ENCODE data around the gene GBX1. TPM values are rescaled to one million over a fixed set of nuclear protein-coding genes. Genes with fewer than 3 reads are reported as not detected.

Gene GBX1
- total RNA-seq: not detected

DNA sequence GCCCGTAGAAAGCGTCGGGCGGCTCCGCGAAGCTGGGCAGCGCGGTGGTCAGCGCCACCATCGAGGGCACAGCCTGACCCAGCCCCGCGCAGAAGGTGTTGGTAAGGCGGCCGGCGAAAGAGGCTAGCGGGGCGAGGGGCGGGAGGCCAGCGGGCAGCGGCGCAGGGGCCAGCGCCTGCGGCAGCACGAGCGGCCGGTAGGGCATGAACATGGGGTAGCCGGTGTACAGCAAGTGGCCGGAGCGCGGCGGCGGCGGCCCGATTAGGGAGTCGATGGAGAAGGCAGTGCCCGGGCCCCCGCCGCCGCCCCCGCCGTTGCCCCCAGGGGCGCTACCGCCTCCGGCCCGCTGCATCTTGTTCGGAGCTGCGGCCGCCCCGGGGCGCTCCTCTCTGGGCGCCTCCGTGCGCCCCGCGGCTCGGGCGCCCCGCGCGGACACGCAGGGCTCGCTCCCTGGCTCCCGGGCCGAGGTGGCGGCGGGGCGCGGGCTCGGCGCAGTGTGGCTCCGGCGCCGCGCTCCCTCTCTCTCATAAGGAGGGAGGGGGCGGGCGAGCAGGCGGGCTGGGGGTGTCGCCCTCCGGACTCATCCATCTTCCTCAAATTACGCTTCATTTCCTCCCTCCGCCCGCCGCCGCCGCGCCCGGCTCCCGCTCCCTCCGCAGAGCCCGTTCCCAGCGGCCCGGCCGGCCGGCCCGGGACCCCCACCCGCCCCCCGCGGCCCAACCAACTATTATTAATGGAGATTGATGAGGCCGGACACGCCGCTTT lies at the start of gene GBX1:
Gene GBX1, minus strand, starts transcription at position 498 of the 765 bp plus-strand sequence. Its CDS starts 146 bp downstream, at position 352.
- no peak for DNase-seq (ENCODE audit: low spot score)

- no peak for DNase-seq (ENCODE audit: low spot score)
Measured at GRCh38 chr7:151215396-151215795, 47.9 kb upstream of the GBX1 start.

- no peak for DNase-seq (ENCODE audit: low spot score)
Measured at GRCh38 chr7:151213826-151214225, 46.3 kb upstream of the GBX1 start.

DNA sequence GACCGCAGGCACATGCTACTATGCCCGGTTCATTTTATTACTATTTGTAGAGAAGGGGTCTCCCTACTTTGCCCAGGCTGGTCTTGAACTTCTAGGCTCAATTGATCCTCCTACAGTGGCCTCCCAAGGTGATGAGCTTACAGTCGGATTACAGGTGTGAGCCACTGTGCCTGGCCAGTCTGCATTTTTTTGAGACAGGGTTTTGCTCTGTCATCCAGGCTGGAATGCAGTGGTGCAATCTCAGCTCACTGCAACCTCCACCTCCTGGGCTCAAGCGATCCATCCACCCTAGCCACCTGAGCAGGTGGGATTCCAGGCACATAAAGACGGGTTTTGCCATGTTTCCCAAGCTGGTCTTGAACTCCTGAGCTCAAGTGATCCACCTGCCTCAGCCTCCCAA lies 45.1 kb upstream of the GBX1 start:
- no peak for DNase-seq (ENCODE audit: low spot score)

DNA sequence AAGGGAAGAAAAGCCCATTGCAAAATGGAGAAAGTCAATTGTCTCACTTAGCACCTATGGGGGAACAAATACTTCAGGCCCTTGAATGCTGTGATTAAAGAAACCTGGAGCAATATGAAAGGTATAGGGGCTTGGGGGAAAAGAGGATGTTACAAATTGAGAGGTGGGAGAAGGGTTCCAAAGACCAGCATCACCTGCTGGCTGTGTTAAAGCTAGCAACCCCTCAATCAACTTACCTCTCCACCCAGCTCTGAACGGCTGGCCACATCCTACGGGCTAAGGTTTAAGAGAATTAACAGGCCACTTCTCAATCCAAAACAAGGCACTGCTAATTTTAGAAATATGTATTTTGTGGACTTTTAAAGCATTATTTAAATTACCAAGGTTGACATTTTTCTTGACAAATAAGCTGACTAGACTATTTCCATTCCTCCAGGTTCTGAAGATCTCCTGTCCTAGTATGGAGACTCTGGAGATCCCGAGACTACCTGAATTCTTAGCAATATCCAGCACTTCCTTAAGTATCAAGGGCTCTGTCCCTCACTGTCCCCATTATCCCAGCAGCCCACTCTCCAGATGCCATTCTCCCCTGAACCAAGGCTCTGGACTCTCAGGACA lies 43.8 kb upstream of the GBX1 start:
- DNase-seq (ENCODE audit: low spot score): no peak

GRCh38 chr7:151210087-151210854 lies 42.8 kb upstream of the GBX1 start, which contains the start of gene H2BK1:
H2BK1 (minus strand) TSS chr7:151210488; CDS start chr7:151210318, 170 bp downstream.
- DNase-seq (ENCODE audit: low spot score): no peak

GRCh38 chr7:151209588-151209987 lies 42.1 kb upstream of the GBX1 start:
- no peak for DNase-seq (ENCODE audit: low spot score)

DNA sequence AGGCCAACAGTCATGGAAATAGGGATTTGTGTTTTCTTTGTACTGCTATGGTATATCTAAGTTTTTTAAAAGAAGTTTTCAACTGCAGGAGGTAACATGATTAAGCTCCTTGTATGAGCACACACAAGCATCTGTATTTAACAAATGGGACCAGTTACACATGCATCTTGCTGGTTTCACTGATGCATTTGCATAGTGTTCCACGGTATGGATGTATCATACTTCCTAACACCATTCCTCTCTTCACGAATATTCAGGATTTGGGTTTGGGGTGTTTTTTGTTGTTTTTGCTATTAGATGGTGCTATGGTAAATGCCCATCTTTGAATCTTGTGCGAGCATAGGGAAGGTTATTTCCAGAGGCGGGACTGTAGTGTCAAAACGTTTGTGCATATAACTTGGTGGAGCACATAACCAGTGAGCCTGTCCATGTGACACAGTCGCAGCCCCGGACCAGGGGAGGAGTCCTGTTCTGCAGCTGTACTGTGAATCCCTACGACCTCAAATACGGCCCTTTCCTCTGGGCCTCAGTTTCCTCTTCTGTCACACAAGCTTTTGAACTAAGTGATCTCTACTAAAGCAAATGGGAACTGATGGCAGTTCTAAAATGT lies 40.9 kb upstream of the GBX1 start:
- DNase-seq (ENCODE audit: low spot score): no peak

- no peak for DNase-seq (ENCODE audit: low spot score)
Measured at GRCh38 chr7:151207804-151208203, 40.3 kb upstream of the GBX1 start.

GRCh38 chr7:151207315-151207714 lies 39.8 kb upstream of the GBX1 start:
- DNase-seq (ENCODE audit: low spot score): no peak

DNA sequence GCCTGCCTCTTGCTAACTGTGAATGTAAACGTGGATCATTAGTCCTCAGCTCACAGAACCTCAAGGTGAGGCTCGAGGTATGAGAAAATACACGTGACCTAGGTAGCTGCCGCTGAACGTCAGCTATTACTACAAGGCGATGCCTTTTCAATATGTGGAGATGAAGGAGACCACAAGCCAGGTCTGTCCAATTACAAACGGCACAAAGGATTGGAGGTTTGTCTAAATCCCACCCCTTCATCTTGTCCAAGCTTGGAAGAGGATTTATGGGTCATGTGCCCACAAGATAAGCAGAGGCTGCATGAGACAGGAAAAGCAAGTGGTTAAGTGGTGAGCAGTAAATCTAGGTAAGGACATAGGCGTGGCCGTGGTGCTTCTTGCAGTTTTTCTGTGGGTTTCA lies 39.4 kb upstream of the GBX1 start:
- no peak for DNase-seq (ENCODE audit: low spot score)

DNA sequence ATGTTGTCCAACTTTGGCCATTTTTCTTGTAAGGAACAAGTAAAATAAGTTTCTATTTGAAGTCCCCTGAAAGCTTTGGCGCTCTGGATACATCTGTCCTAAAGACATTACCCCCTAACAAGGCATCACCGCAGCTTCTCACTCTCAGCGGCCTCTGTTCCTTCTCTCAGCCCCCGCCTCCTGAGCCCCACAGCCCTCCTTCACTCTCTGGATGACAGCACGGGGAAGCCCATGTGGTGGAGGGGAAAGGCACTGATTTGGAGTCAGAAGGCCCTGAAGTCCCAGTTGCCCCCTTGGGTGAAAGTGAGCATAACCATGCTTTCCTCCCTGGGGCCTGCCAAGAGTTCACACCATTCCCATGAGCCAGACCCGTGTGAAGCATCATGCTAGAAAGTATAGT lies 38.2 kb upstream of the GBX1 start:
- DNase-seq (ENCODE audit: low spot score): no peak

DNA sequence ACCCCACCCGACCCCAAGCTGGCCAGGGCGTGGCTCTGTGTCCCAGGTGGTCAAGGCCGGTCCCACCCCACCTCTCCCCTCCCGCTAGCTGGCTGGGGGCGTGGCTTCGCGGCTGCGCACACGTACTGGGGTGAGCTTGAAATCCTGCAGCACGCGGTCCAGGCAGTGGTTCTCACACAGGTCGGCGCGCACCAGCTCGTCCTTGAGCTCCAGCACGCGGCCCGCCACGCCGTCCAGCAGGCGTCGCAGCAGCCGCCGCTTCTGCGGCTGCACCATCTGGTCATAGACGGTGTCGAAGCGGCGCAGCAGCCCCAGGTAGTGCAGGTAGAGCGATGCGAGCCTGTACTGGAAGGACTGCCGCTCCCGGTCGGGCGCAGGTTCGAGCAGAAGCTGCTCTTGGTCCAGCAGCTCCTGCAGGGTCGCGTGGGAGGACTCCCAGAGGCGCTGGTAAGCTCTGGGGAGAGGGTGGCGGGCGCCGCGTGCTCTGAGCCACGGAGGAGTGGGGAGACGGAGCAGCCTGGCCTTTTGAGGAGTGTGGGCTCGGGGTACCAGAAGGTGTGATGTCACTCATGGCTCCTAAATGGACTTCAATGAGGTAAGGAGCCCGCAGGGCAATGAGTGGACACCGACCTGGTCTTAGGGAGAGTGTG lies 37.0 kb upstream of the GBX1 start:
- DNase-seq (ENCODE audit: low spot score): no peak

DNA sequence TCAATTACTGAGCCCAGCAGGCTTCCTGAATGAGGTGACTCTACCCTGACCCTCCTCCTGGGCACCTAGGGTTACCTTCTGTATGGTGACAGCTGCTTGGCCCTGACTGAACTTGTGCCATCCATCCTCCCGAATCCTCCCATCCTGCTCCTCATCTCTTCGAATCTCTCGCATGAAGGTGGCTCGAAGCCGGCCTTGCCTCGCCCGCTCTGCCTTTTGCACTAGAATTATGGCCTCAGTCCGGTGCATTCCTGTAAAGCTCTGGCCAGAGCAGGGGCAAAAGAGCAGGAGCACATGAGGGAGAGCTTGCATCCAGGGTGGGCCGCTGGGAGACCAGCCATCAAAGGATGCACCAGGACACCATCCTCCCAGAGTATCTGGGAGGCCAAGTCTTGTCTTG lies 35.3 kb upstream of the GBX1 start:
- no peak for DNase-seq (ENCODE audit: low spot score)

DNA sequence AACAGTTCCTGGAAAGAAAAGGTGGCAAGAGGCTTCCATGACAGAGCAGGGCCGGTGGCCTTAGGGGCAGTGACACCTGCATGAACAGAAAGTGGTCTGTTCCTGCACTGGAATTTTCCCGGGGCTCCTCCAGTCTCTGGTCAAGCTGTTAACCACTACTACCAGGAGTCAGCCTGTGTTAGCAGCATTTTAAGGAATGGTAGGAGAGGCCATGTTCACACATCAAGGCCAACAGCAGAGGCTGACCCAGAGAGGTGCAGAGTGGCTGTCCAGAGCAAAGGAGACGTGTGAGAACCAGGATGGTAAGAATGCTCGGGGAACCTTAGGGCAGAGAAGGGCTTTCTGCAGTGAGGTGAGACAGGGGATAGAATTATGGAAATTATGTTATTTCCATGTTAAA lies 34.3 kb upstream of the GBX1 start:
- no peak for DNase-seq (ENCODE audit: low spot score)

- no peak for DNase-seq (ENCODE audit: low spot score)
Measured at GRCh38 chr7:151201344-151201743, 33.9 kb upstream of the GBX1 start.

- DNase-seq (ENCODE audit: low spot score): no peak
Measured at GRCh38 chr7:151198945-151199848, 31.7 kb upstream of the GBX1 start.

DNA sequence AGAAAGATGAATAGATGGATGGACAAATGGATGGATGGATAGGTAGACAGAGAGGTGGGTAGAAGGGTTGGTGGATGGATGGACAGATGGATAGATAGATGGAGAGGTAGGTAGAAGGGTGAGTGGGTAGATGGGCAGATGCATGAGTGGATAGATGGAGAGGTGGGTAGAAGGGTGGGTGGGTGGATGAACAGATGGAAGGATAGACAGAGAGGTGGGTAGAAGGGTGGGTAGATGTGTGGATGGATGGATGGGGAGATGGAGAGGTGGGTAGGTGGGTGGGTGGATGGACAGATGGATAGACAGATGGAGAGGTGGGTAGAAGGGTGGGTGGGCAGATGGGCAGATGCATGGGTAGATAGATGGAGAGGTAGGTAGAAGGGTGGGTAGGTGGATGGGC lies 30.4 kb upstream of the GBX1 start:
- DNase-seq (ENCODE audit: low spot score): no peak

DNA sequence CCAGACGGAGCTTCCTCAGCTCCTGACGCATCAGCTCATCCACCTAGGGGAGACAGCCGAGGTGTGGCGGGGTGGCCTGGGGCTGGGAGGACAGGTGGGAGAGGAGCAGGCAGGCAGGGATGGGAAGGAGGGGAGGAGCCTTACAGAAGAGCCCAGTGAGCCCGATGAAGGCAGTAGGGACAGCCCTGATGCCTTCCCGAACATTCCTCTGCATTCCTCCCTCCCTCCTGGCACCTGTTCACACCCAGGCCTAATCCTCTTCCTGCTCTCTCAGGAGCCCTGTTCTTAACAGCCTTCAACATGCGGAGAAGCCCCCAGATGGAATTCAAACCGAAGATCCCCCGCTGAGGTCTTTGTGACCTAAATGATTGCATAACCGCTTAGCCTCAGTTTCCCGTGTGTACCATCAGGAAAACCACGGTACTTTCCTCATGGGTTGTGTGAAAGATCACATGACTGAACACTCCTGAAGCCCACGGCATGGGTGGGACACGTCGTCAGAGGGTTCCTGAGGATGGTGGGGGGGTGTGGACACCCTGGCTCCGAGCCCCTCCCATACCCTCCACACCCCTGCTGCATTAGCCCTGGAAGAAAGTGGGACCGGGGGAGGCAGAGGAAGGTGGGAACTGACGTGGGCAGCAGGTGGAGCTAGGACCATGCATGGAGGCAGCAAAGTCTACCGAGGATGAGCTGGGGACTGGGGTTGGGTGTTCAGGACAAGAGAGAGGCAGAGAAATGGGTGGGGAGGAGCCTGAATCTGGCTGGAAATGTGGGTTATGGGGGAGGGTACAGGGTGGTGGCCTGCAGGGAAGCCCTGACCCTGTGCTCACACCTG lies 28.3 kb upstream of the GBX1 start:
- no peak for DNase-seq (ENCODE audit: low spot score)

DNA sequence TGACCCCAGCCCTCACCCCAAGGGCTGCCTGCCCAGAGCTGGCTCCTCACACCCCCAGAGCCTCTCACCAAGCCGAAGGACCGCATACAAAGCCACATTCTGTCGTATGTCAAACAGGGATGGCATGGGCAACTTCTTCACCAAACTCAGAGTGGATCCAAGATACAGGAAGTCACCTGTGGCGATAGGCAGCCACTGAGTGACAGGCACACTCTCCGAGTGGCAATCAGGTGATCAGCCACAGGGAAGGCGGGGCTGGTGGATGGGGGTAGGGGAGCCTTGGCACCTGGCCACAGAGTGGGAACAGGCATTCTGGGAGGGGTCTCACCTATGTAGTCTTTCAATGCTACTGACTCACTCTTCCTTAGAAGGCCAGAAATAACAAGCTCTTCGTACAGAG lies 26.7 kb upstream of the GBX1 start:
- DNase-seq (ENCODE audit: low spot score): no peak

All from ureter (tissue), 1 donor.